Fibroblast of peridontal ligament (primary cell): ENCODE results near the gene SLC12A7.

Source experiments
- DNase-seq: peaks from one replicate; pipeline ENCODE4 v3.0.0-alpha.2; 2010; ENCODE audit errors: extremely low read depth

SLC12A7 gene

GRCh38 chr5:1125030-1125357, 13.1 kb upstream of the SLC12A7 start:
- DNase-seq: peak; percentile 15

- no peak for DNase-seq
Observed at GRCh38 chr5:1124205-1125029, 12.6 kb upstream of the SLC12A7 start.

GRCh38 chr5:1123418-1124147, 11.7 kb upstream of the SLC12A7 start:
- DNase-seq: no peak

GRCh38 chr5:1122511-1123294, 10.8 kb upstream of the SLC12A7 start:
- no peak for DNase-seq

GRCh38 chr5:1121891-1122290, 10.0 kb upstream of the SLC12A7 start:
- DNase-seq: no peak

GRCh38 chr5:1121044-1121443, 9.2 kb upstream of the SLC12A7 start:
- no peak for DNase-seq

- no peak for DNase-seq
Observed at GRCh38 chr5:1120236-1120999, 8.6 kb upstream of the SLC12A7 start.

- no peak for DNase-seq
Observed at GRCh38 chr5:1119312-1119831, 7.5 kb upstream of the SLC12A7 start.

GRCh38 chr5:1118738-1119137, 6.9 kb upstream of the SLC12A7 start:
- no peak for DNase-seq

- no peak for DNase-seq
Observed at GRCh38 chr5:1118231-1118698, 6.4 kb upstream of the SLC12A7 start.

- DNase-seq: no peak
Observed at GRCh38 chr5:1116977-1117376, 5.1 kb upstream of the SLC12A7 start.

GRCh38 chr5:1116109-1116740, 4.4 kb upstream of the SLC12A7 start:
- DNase-seq: no peak

- DNase-seq: no peak
Observed at GRCh38 chr5:1115123-1115815, 3.4 kb upstream of the SLC12A7 start.

- no peak for DNase-seq
Observed at GRCh38 chr5:1113805-1114586, 2.1 kb upstream of the SLC12A7 start.

- DNase-seq: no peak
Observed at GRCh38 chr5:1113332-1113690, 1.4 kb upstream of the SLC12A7 start.

- DNase-seq: no peak
Observed at GRCh38 chr5:1112596-1113331, 901 bp upstream of the SLC12A7 start.

- DNase-seq: no peak
Observed at GRCh38 chr5:1111241-1111726, 579 bp downstream of the SLC12A7 start.

GRCh38 chr5:1110307-1111240, 1.3 kb downstream of the SLC12A7 start:
- DNase-seq: no peak
